K562 (cell line): ENCODE data around the gene CLDN14. TPM values are rescaled to one million over a fixed set of nuclear protein-coding genes. Genes with fewer than 3 reads are reported as not detected.
A peak's percentile ranks its signal among the peaks of the same experiment; 100 is the strongest.

ENCODE experiments used
- ATAC-seq: fragments of 200-7000 bp; cut with Tn5 transposase; 3 replicates; pipeline ENCODE4 v1.9.1; 2020; ENCODE audit warnings: moderate library complexity
- BruUV-seq: library from RNA; stranded (reverse); fragments of 400-500 nt; replicated peaks from 2 replicates; lab custom pipeline; 2021; lab: Mats Ljungman, UMichigan
- CTCF ChIA-PET: fragments of 300-600 bp; formaldehyde crosslinking; extraction: SDS; loops from one replicate; lab custom pipeline; 2021; ENCODE audit warnings: low intra/inter-chr PET ratio; lab: Yijun Ruan, JAX
- POLR2A ChIA-PET: fragments of 300-600, 350-650 bp; sonication (Branson Sonifier 250); formaldehyde crosslinking; extraction: SDS; loops from one replicate; lab custom pipeline; 2021; ENCODE audit warnings: antibody characterized with exemption, inconsistent platforms; lab: Yijun Ruan, JAX
- DNase-seq, 4 experiments: peaks; one replicate each; pipeline versions ENCODE4 v3.0.0 to v3.0.0-alpha.2; 2011 to 2018; ENCODE audit warnings: low spot score in 3 of 4, mixed read lengths in 3 of 4; ENCODE audit errors: extremely low read depth in 1 of 4
- FAIRE-seq: peaks from 2 replicates; lab custom pipeline; 2011; peaks lifted over from hg19 to GRCh38; lab: Jason Lieb, UNC
- H2AFZ ChIP-seq: 2 replicates; pipeline ENCODE4 v1.6.0; 2011; ENCODE audit warnings: low read depth, low read length, control low read depth, inconsistent platforms
- H3K27ac ChIP-seq: fragments of 200-600 bp; 3 replicates; pipeline ENCODE4 v1.8.0; 2011; ENCODE audit warnings: low read depth, mild to moderate bottlenecking, control low read depth, inconsistent platforms, low read length, moderate library complexity, mixed read lengths; ENCODE audit errors: extremely low read depth
- H3K27me3 ChIP-seq, 2 experiments: fragments of 300-600 bp in 1 of 2; 2 replicates in 1 of 2; 3 replicates in 1 of 2; pipeline versions ENCODE4 v1.6.0 to v1.8.0; 2011; ENCODE audit warnings: inconsistent platforms in 2 of 2, low read length in 2 of 2, mild to moderate bottlenecking in 1 of 2, mixed read lengths in 1 of 2, moderate library complexity in 1 of 2; ENCODE audit not compliant: control insufficient read depth in 2 of 2, insufficient read depth in 2 of 2
- H3K36me3 ChIP-seq: fragments of 300-600 bp; 3 replicates; pipeline ENCODE4 v1.8.0; 2011; ENCODE audit warnings: mild to moderate bottlenecking, low read length, inconsistent platforms; ENCODE audit not compliant: control insufficient read depth, insufficient read depth
- H3K4me1 ChIP-seq, 2 experiments: fragments of 200-600 bp in 1 of 2; replicated peaks in 1 of 2; 2 replicates in 1 of 2; 3 replicates in 1 of 2; pipeline versions ENCODE4 v1.5.1 to v1.8.0; 2011; ENCODE audit warnings: inconsistent platforms in 2 of 2, low read length in 2 of 2, mild to moderate bottlenecking in 1 of 2, mixed read lengths in 1 of 2, moderate library complexity in 1 of 2; ENCODE audit not compliant: control insufficient read depth in 2 of 2, insufficient read depth in 2 of 2
- H3K4me2 ChIP-seq: 2 replicates; pipeline ENCODE4 v1.6.1; 2011; ENCODE audit warnings: low read length, control low read depth, inconsistent platforms, mixed read lengths; ENCODE audit not compliant: insufficient read depth
- H3K4me3 ChIP-seq: fragments of 200-600 bp; sonication (generic), shearing (Covaris generic); 2 replicates; pipeline ENCODE4 v1.5.1; 2016; ENCODE audit warnings: control low read depth, inconsistent platforms
- H3K79me2 ChIP-seq: fragments of 200-600 bp; 3 replicates; pipeline ENCODE4 v1.8.0; 2011; ENCODE audit warnings: low read length, inconsistent platforms; ENCODE audit not compliant: control insufficient read depth, insufficient read depth
- H3K9ac ChIP-seq, 2 experiments: 2 replicates each; pipeline versions ENCODE4 v1.6.0 to v1.6.1; 2011; ENCODE audit warnings: low read depth in 2 of 2, low read length in 2 of 2, control low read depth in 1 of 2, inconsistent platforms in 1 of 2, mild to moderate bottlenecking in 1 of 2, mixed read lengths in 1 of 2; ENCODE audit not compliant: insufficient read depth in 1 of 2
- H3K9me1 ChIP-seq: one replicate; pipeline ENCODE4 v1.6.0; 2011; ENCODE audit warnings: inconsistent platforms, mild to moderate bottlenecking, low read length, moderate library complexity; ENCODE audit not compliant: control insufficient read depth, insufficient read depth
- H3K9me3 ChIP-seq: replicated peaks from 2 replicates; pipeline ENCODE4 v1.5.1; 2011; ENCODE audit warnings: low read depth, low read length, inconsistent platforms; ENCODE audit not compliant: control insufficient read depth, insufficient read depth
- H4K20me1 ChIP-seq: replicated peaks from 2 replicates; pipeline ENCODE4 v1.6.1; 2011; ENCODE audit warnings: low read length, inconsistent platforms, mixed read lengths; ENCODE audit not compliant: control insufficient read depth, insufficient read depth
- CTCFL ChIP-seq: IDR thresholded peaks from 2 replicates; pipeline ENCODE4 v1.6.1; 2011; ENCODE audit warnings: borderline replicate concordance, low read depth, mild to moderate bottlenecking, moderate library complexity, low read length; ENCODE audit not compliant: insufficient read depth, poor library complexity, severe bottlenecking
- DNMT1 ChIP-seq: fragments of 450-650 bp; IDR thresholded peaks from 2 replicates; pipeline ENCODE4 v1.6.1; 2016; ENCODE audit warnings: antibody characterized with exemption, mild to moderate bottlenecking
- HOXB6 ChIP-seq: fragments of 250-450 bp; sonication (Bioruptor Pico); IDR thresholded peaks from 2 replicates; pipeline ENCODE4 v1.5.1; 2022; ENCODE audit warnings: mild to moderate bottlenecking, borderline replicate concordance
- IFI16 ChIP-seq: fragments of 250-450 bp; sonication (Bioruptor Pico); IDR thresholded peaks from 2 replicates; pipeline ENCODE4 v2.1.2; 2022; ENCODE audit warnings: mild to moderate bottlenecking, inconsistent platforms
- MYBL2 ChIP-seq, 2 experiments: fragments of 450-650 bp in 1 of 2; sonication (generic) in 1 of 2; formaldehyde crosslinking in 1 of 2; IDR thresholded peaks; 2 replicates each; pipeline versions ENCODE4 v1.6.1 to v1.8.1; 2017 to 2022; ENCODE audit warnings: borderline replicate concordance in 1 of 2, inconsistent platforms in 1 of 2, low read depth in 1 of 2, mild to moderate bottlenecking in 1 of 2, missing genetic modification reagents in 1 of 2, moderate library complexity in 1 of 2
- SAFB ChIP-seq: fragments of 200-400 bp; formaldehyde crosslinking; IDR thresholded peaks from 2 replicates; pipeline ENCODE4 v1.6.1; 2017; ENCODE audit warnings: low read depth, low read length, borderline replicate concordance
- THAP12 ChIP-seq: fragments of 250-450 bp; sonication (Bioruptor Pico); IDR thresholded peaks from 2 replicates; pipeline ENCODE4 v1.9.0; 2021; ENCODE audit warnings: mild to moderate bottlenecking, inconsistent platforms
- USF1 ChIP-seq: sonication (generic); formaldehyde crosslinking; IDR thresholded peaks from 2 replicates; pipeline ENCODE4 v1.9.0; 2022; ENCODE audit warnings: mild to moderate bottlenecking, missing genetic modification reagents
- ZEB2 ChIP-seq: fragments of 450-650 bp; IDR thresholded peaks from 2 replicates; pipeline ENCODE4 v1.6.1; 2016
- ZNF175 ChIP-seq: fragments of 200-800 bp; sonication (Bioruptor generic); IDR thresholded peaks from 2 replicates; pipeline ENCODE4 v1.6.1; 2016; ENCODE audit warnings: low read depth, mild to moderate bottlenecking, missing genetic modification characterization, missing compliant biosample characterization
- WGBS: fragments of 100-300 bp; shearing (Covaris generic); methylation state at CpG from one replicate; pipeline ENCODE4 v1.1.6; 2016; ENCODE audit warnings: low coverage, mixed read lengths; ENCODE audit not compliant: insufficient coverage; ENCODE audit errors: missing lambda C conversion rate; 5-methylcytosine and 5-hydroxymethylcytosine counted together
- in situ Hi-C: fragments of 300-500 bp; cut with MboI; formaldehyde crosslinking; loops from 4 replicates; pipeline ENCODE4 v1.15.0; 2018; ENCODE audit warnings: inconsistent platforms, mixed read lengths
- intact Hi-C: fragments of 100-400 bp; cut with micrococcal nuclease; formaldehyde crosslinking; loops from 2 replicates; pipeline ENCODE4 v1.14.2; 2022
- polyA plus RNA-seq, 8 experiments: library from polyadenylated mRNA; depleted of rRNA in 4 of 8; stranded (reverse) in 5 of 8; unstranded in 3 of 8; fragments of >200 nt; fragmentation: Nextera tagmentation in 2 of 8; fragmentation: Illumina TruSeq in 1 of 8; extraction: Ambion mirVana in 2 of 8; extraction: Trizol in 1 of 8; gene quantifications; 2 replicates each; pipeline versions ENCODE4 v1.2.1 to v1.2.3, GENCODE V29; 2011 to 2014; ENCODE audit warnings: inconsistent platforms in 1 of 8, missing spikeins in 1 of 8
- total RNA-seq, 7 experiments: library from RNA; depleted of rRNA in 6 of 7; stranded (reverse); fragments of >200 nt in 6 of 7; fragmentation: Illumina TruSeq in 2 of 7; extraction: Trizol in 2 of 7; gene quantifications; 2 replicates each; pipeline versions ENCODE4 v1.2.1 to v1.2.3, GENCODE V29; 2011 to 2021; ENCODE audit warnings: low replicate concordance in 1 of 7

CLDN14 gene
- total and polyA plus RNA-seq, 9 of the 15 experiments (the other 6 are each of a cell fraction or from before 2014, with no cell fraction given) = not detected

- H3K9ac ChIP-seq = peak overlapping the region; percentile 21 to 55; a peak in 2 of 4 replicates
- peak overlapping the region; percentile 62 for H3K4me2 ChIP-seq
- H3K79me2 ChIP-seq = no peaks in the 10 kb centered on the region
- peaks cover 18% of the 10 kb centered on the region for H4K20me1 ChIP-seq
- no TSS peak for BruUV-seq
- no peaks in the 10 kb centered on the region for H3K9me3 ChIP-seq
- peak overlapping the region; percentile 75; the same call in 2 of the 3 replicates for H3K27ac ChIP-seq
- H3K9me1 ChIP-seq = no peaks in the 10 kb centered on the region
- FAIRE-seq (peak; percentile 99), ATAC-seq (peak; percentile 97), DNase-seq (peak; percentile 91 to 98 (median 94))
- under 1% methylated on average over 22 of the region's 22 CpGs for WGBS
- ChIA-PET CTCF (no interaction called here), POLR2A (interaction anchor here (0.6 to 1.3 kb wide), 7 partner anchors 8 to 292 kb away, joined by 3 to 6 read pairs (median 3); no protein-coding TSS in a partner anchor)
- no peaks in the 10 kb centered on the region for H3K36me3 ChIP-seq
- H3K4me1 ChIP-seq = peaks cover 19 to 20% of the 10 kb centered on the region in 2 experiments
- H2AFZ ChIP-seq = peak overlapping the region; percentile 70
- in situ Hi-C loops (no loop called here), intact Hi-C loops (no loop called here)
- peaks cover 11 to 25% of the 10 kb centered on the region in 2 experiments; a peak in 4 of 5 replicates for H3K27me3 ChIP-seq
- H3K4me3 ChIP-seq = peak overlapping the region; percentile 1; the same call in 1 of the 2 replicates
- TF ChIP-seq HOXB6 (CRISPR knock-in tag) = no peak
- TF ChIP-seq SAFB = no peak
- TF ChIP-seq DNMT1 = no peak
- TF ChIP-seq ZEB2 = peak; percentile 90
- peak; percentile 80; the same call in 1 of the 2 replicates for TF ChIP-seq ZNF175 (CRISPR knock-in tag)
- TF ChIP-seq MYBL2 (IDR thresholded peaks at IDR 0.05; ENCODE audit: low read depth) = no peak
- TF ChIP-seq MYBL2 (CRISPR knock-in tag; IDR thresholded peaks at IDR 0.05; ENCODE audit: borderline replicate concordance) = no peak
- TF ChIP-seq CTCFL = peak; percentile 24
- TF ChIP-seq IFI16 = no peak
- peak; percentile 75 for TF ChIP-seq USF1
- TF ChIP-seq THAP12 (CRISPR knock-in tag) = no peak
Measured at GRCh38 chr21:36429947-36430546, 49.9 kb downstream of the CLDN14 start.
